GM12878 (cell line): ENCODE results near the gene FSTL4. TPM values are rescaled to one million over a fixed set of nuclear protein-coding genes. Genes with fewer than 3 reads are reported as not detected.
"Not testable (repeated sequence)": the region's sequence is repeated elsewhere in the genome, so short reads cannot be mapped to it uniquely, and the experiment has no call there.

Experiments used
- ATAC-seq: fragments of 200-7000 bp; cut with Tn5 transposase; 3 replicates; pipeline ENCODE4 v1.9.1; 2020; ENCODE audit warnings: mild to moderate bottlenecking, moderate library complexity
- BruUV-seq: library from RNA; stranded (reverse); fragments of 400-500 nt; replicated peaks from 2 replicates; lab custom pipeline; 2021; lab: Mats Ljungman, UMichigan
- CTCF ChIA-PET: fragments of 300-600 bp; sonication (Branson Sonifier 250); formaldehyde crosslinking; extraction: SDS; loops from one replicate; lab custom pipeline; 2021; ENCODE audit warnings: inconsistent platforms; lab: Yijun Ruan, JAX
- POLR2A ChIA-PET: fragments of 350-600 bp; formaldehyde crosslinking; extraction: SDS; loops from one replicate; lab custom pipeline; 2021; ENCODE audit warnings: inconsistent platforms; lab: Charles Lee
- RAD21 ChIA-PET: fragments of 300-600 bp; sonication (Branson Sonifier 250); formaldehyde crosslinking; loops from one replicate; lab custom pipeline; 2023; ENCODE audit warnings: antibody characterized with exemption; ENCODE audit not compliant: unreplicated experiment; lab: Charles Lee
- SMC1A ChIA-PET: fragments of 300-600 bp; sonication (Branson Sonifier 250); formaldehyde crosslinking; loops from one replicate; lab custom pipeline; 2023; ENCODE audit not compliant: unreplicated experiment, uncharacterized antibody; lab: Charles Lee
- DNase-seq: peaks from one replicate; pipeline ENCODE4 v3.0.0-alpha.2; 2011; ENCODE audit warnings: low read depth, low spot score
- FAIRE-seq: peaks from 3 replicates; lab custom pipeline; 2011; peaks lifted over from hg19 to GRCh38; lab: Jason Lieb, UNC
- H2AFZ ChIP-seq: 2 replicates; pipeline ENCODE4 v1.6.0; 2011; ENCODE audit warnings: low read depth, low read length, control low read depth; ENCODE audit not compliant: control insufficient read depth
- H3K27ac ChIP-seq: 2 replicates; pipeline ENCODE4 v1.5.1; 2011; ENCODE audit warnings: control low read depth; ENCODE audit not compliant: control insufficient read depth, insufficient read depth
- H3K27me3 ChIP-seq, 2 experiments: replicated peaks in 1 of 2; 2 replicates each; pipeline versions ENCODE4 v1.6.0 to v1.6.1; 2011; ENCODE audit warnings: low read length in 1 of 2; ENCODE audit not compliant: control insufficient read depth in 2 of 2, insufficient read depth in 2 of 2
- H3K36me3 ChIP-seq, 2 experiments: 2 replicates each; pipeline ENCODE4 v1.5.1; 2011; ENCODE audit warnings: low read length in 1 of 2; ENCODE audit not compliant: control insufficient read depth in 2 of 2, insufficient read depth in 2 of 2
- H3K4me1 ChIP-seq: 2 replicates; pipeline ENCODE4 v1.6.1; 2011; ENCODE audit warnings: mild to moderate bottlenecking, low read length, moderate library complexity, mixed read lengths; ENCODE audit not compliant: control insufficient read depth, insufficient read depth
- H3K4me2 ChIP-seq: 2 replicates; pipeline ENCODE4 v1.6.0; 2011; ENCODE audit warnings: control low read depth; ENCODE audit not compliant: control insufficient read depth, insufficient read depth
- H3K4me3 ChIP-seq: fragments of 200-600 bp; sonication (generic); 2 replicates; pipeline ENCODE4 v1.5.1; 2016
- H3K79me2 ChIP-seq: 2 replicates; pipeline ENCODE4 v1.6.0; 2011; ENCODE audit warnings: low read length; ENCODE audit not compliant: control insufficient read depth, insufficient read depth
- H3K9ac ChIP-seq: 2 replicates; pipeline ENCODE4 v1.8.0; 2011; ENCODE audit warnings: low read length, control low read depth, mixed read lengths; ENCODE audit not compliant: control insufficient read depth, insufficient read depth
- H3K9me3 ChIP-seq: replicated peaks from 3 replicates; pipeline ENCODE4 v1.5.1; 2011; ENCODE audit warnings: mild to moderate bottlenecking, low read length; ENCODE audit not compliant: control insufficient read depth, insufficient read depth
- H4K20me1 ChIP-seq: 2 replicates; pipeline ENCODE4 v1.6.0; 2011; ENCODE audit not compliant: control insufficient read depth, insufficient read depth
- ASH2L ChIP-seq: fragments of 300-600, 200-600 bp; sonication (generic); IDR thresholded peaks from 2 replicates; pipeline ENCODE4 v1.6.1; 2017; ENCODE audit warnings: low read depth, mild to moderate bottlenecking, borderline replicate concordance
- BRCA1 ChIP-seq: IDR thresholded peaks from 2 replicates; pipeline ENCODE4 v1.6.1; 2011; ENCODE audit warnings: low read depth, low read length, improper control_type of control experiment
- IKZF1 ChIP-seq: fragments of 450-650 bp; conservative IDR thresholded peaks from 2 replicates; pipeline ENCODE4 v1.6.1; 2017; ENCODE audit warnings: antibody characterized with exemption, mild to moderate bottlenecking
- PAX5 ChIP-seq: IDR thresholded peaks from 2 replicates; pipeline ENCODE4 v1.6.1; 2011; ENCODE audit warnings: low read depth, low read length, borderline replicate concordance
- ZBTB4 ChIP-seq: fragments of 450-650 bp; formaldehyde crosslinking; IDR thresholded peaks from 2 replicates; pipeline ENCODE4 v1.4.0; 2022; ENCODE audit warnings: mild to moderate bottlenecking, moderate library complexity
- WGBS: methylation state at CpG from one replicate; pipeline ENCODE4 v1.1.6; 2016; ENCODE audit warnings: low lambda C conversion rate; ENCODE audit not compliant: insufficient replicate concordance, insufficient coverage; ENCODE audit errors: missing lambda C conversion rate; 5-methylcytosine and 5-hydroxymethylcytosine counted together
- in situ Hi-C: fragments of 300-500 bp; cut with MboI; formaldehyde crosslinking; loops from 9 replicates; pipeline ENCODE4 v1.14.3; 2018; ENCODE audit warnings: mixed read lengths
- intact Hi-C: fragments of 100-400 bp; cut with micrococcal nuclease; formaldehyde crosslinking; loops from one replicate; pipeline ENCODE4 v1.14.2; 2022; ENCODE audit not compliant: unreplicated experiment
- polyA plus RNA-seq, 11 experiments: library from polyadenylated mRNA; depleted of rRNA in 4 of 11; unstranded in 6 of 11; stranded (reverse) in 5 of 11; fragments of >200 nt; fragmentation: Nextera tagmentation in 4 of 11; fragmentation: Illumina TruSeq in 1 of 11; extraction: Ambion mirVana in 4 of 11; extraction: Trizol in 1 of 11; gene quantifications; 1 replicate in 1 of 11; 2 replicates in 10 of 11; pipeline versions ENCODE4 v1.2.1 to v1.2.3, GENCODE V29; 2011 to 2016; ENCODE audit warnings: inconsistent platforms in 2 of 11, missing spikeins in 2 of 11, low read depth in 1 of 11
- total RNA-seq, 4 experiments: library from RNA; depleted of rRNA in 3 of 4; stranded (reverse); fragments of >200 nt in 3 of 4; fragmentation: Illumina TruSeq in 1 of 4; extraction: Trizol in 1 of 4; gene quantifications; 2 replicates each; pipeline versions ENCODE4 v1.2.1 to v1.2.3, GENCODE V29; 2013 to 2021

The FSTL4 gene
- total and polyA plus RNA-seq, 10 of the 15 experiments (the other 5 are each of a cell fraction or from before 2014, with no cell fraction given): 0.01 to 0.79 (median 0.21) TPM; not detected in 6

DNA sequence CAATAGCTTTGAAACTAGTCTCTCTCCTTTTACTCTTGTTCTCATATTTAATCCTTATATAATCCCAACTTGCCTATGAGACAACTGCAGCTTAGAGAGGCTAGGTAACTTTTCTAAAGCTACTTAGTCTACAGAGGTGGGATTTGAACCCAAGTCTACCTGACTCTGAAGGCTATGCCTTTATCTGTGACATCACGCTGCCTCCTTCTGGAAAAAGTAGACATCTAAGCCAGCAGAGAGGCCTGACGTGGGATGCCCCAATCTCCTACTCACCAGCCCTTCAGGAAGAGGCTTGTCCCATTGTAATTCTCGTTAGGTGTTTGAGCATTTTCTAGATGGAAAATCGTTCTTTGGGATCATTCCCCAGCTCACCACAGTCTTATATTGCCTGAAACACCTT, 393.0 kb downstream of the FSTL4 start:
- WGBS: 37% methylated on average over 4 of the region's 4 CpGs
- TF ChIP-seq PAX5 (no peak), BRCA1 (no peak), ASH2L (no peak), ZBTB4 (CRISPR knock-in tag) (no peak), IKZF1 (no peak)

GRCh38 chr5:133216138-133216537, 396.2 kb downstream of the FSTL4 start:
- H3K36me3 ChIP-seq, H3K27me3 ChIP-seq, H3K4me2 ChIP-seq, in situ Hi-C loops, ATAC-seq, intact Hi-C loops, RAD21 ChIA-PET, H4K20me1 ChIP-seq, H2AFZ ChIP-seq, H3K4me3 ChIP-seq, SMC1A ChIA-PET, H3K79me2 ChIP-seq, H3K27ac ChIP-seq, POLR2A ChIA-PET, H3K4me1 ChIP-seq, FAIRE-seq, H3K9ac ChIP-seq, DNase-seq, H3K9me3 ChIP-seq, BruUV-seq: not testable (repeated sequence)
- WGBS: 72% methylated on average over 7 of the region's 7 CpGs
- CTCF ChIA-PET: interaction anchor here (0.7 kb wide), 1 partner anchor 141 kb away, joined by 3 read pairs; no protein-coding TSS in a partner anchor

More for the DNA sequence above, 393.0 kb downstream of the FSTL4 start:
- no peaks in the 10 kb centered on the region for H3K79me2 ChIP-seq
- BruUV-seq: no TSS peak
- ATAC-seq (no peak), FAIRE-seq (no peak), DNase-seq (no peak)
- H3K27ac ChIP-seq: no peak overlapping the region
- H3K9me3 ChIP-seq: no peaks in the 10 kb centered on the region
- in situ Hi-C loops (no loop called here), intact Hi-C loops (no loop called here)
- no peak overlapping the region for H3K9ac ChIP-seq
- no peak overlapping the region for H2AFZ ChIP-seq
- H4K20me1 ChIP-seq: no peaks in the 10 kb centered on the region; the same call in 1 of the 2 replicates
- H3K36me3 ChIP-seq: no peaks in the 10 kb centered on the region
- no peak overlapping the region for H3K4me2 ChIP-seq
- H3K4me1 ChIP-seq: no peaks in the 10 kb centered on the region
- ChIA-PET POLR2A (no interaction called here), SMC1A (interaction anchor here (1.2 kb wide), 1 partner anchor 21 kb away, joined by 3 read pairs; no protein-coding TSS in a partner anchor), CTCF (interaction anchor here (0.7 kb wide), 1 partner anchor 231 kb away, joined by 3 read pairs; no protein-coding TSS in a partner anchor), RAD21 (interaction anchor here (1.6 kb wide), 1 partner anchor 106 kb away, joined by 3 read pairs; no protein-coding TSS in a partner anchor)
- H3K27me3 ChIP-seq: no peaks in the 10 kb centered on the region
- no peak overlapping the region for H3K4me3 ChIP-seq
